IMR-90 (cell line): ENCODE measurements around the gene TNFSF13B. TPM values are rescaled to one million over a fixed set of nuclear protein-coding genes. Genes with fewer than 3 reads are reported as not detected.

Source experiments
- ATAC-seq: fragments of 200-7000 bp; cut with Tn5 transposase; 2 replicates; pipeline ENCODE4 v1.9.1; 2020; ENCODE audit warnings: low read depth, mild to moderate bottlenecking, moderate library complexity
- BruUV-seq: library from RNA; stranded (reverse); fragments of 400-500 nt; replicated peaks from 2 replicates; lab custom pipeline; 2021; lab: Mats Ljungman, UMichigan
- CTCF ChIA-PET: fragments of 300-600 bp; formaldehyde crosslinking; extraction: SDS; loops from one replicate; lab custom pipeline; 2021; ENCODE audit warnings: antibody characterized with exemption; lab: Yijun Ruan, JAX
- POLR2A ChIA-PET: fragments of 300-600 bp; sonication (Branson Sonifier 250); formaldehyde crosslinking; loops from one replicate; lab custom pipeline; 2022; ENCODE audit warnings: antibody characterized with exemption; ENCODE audit not compliant: unreplicated experiment; lab: Charles Lee
- DNase-seq: peaks from one replicate; pipeline ENCODE4 v3.0.0; 2013
- H2AFZ ChIP-seq: replicated peaks from 2 replicates; pipeline ENCODE3; 2013; ENCODE audit warnings: low read length, mild to moderate bottlenecking; ENCODE audit not compliant: poor library complexity
- H2AK5ac ChIP-seq: 2 replicates; pipeline ENCODE4 v1.6.1; 2013; ENCODE audit warnings: low read depth, low read length, inconsistent platforms
- H2AK9ac ChIP-seq: replicated peaks from 2 replicates; pipeline ENCODE3; 2013; ENCODE audit warnings: mild to moderate bottlenecking, low read depth, low read length, moderate library complexity; ENCODE audit not compliant: poor library complexity
- H2BK120ac ChIP-seq: 2 replicates; pipeline ENCODE4 v1.6.1; 2013; ENCODE audit warnings: low read depth, low read length, inconsistent platforms
- H2BK15ac ChIP-seq: 3 replicates; pipeline ENCODE4 v1.6.1; 2013; ENCODE audit warnings: low read depth, low read length, inconsistent platforms
- H2BK20ac ChIP-seq: 2 replicates; pipeline ENCODE4 v1.6.1; 2013; ENCODE audit warnings: low read depth, mild to moderate bottlenecking, inconsistent platforms, low read length, moderate library complexity
- H2BK5ac ChIP-seq: 2 replicates; pipeline ENCODE4 v1.6.1; 2013; ENCODE audit warnings: mild to moderate bottlenecking, low read depth, low read length, inconsistent platforms; ENCODE audit not compliant: poor library complexity, severe bottlenecking
- H3K14ac ChIP-seq: replicated peaks from 2 replicates; pipeline ENCODE4 v1.6.1; 2013; ENCODE audit warnings: low read depth, low read length, inconsistent platforms
- H3K18ac ChIP-seq: 2 replicates; pipeline ENCODE4 v1.6.1; 2013; ENCODE audit warnings: low read depth, low read length, control low read depth
- H3K23ac ChIP-seq: 2 replicates; pipeline ENCODE4 v1.6.1; 2013; ENCODE audit warnings: low read depth, low read length, inconsistent platforms
- H3K27ac ChIP-seq: 2 replicates; pipeline ENCODE4 v1.5.1; 2013; ENCODE audit warnings: mild to moderate bottlenecking, control low read depth, low read length; ENCODE audit not compliant: insufficient read depth
- H3K27me3 ChIP-seq: 2 replicates; pipeline ENCODE4 v1.6.1; 2013; ENCODE audit warnings: low read length; ENCODE audit not compliant: control insufficient read depth, insufficient read depth
- H3K36me3 ChIP-seq: 2 replicates; pipeline ENCODE4 v1.6.1; 2013; ENCODE audit warnings: low read length, mixed read lengths; ENCODE audit not compliant: control insufficient read depth, insufficient read depth
- H3K4ac ChIP-seq: 2 replicates; pipeline ENCODE4 v1.6.1; 2013; ENCODE audit warnings: low read depth, low read length, inconsistent platforms
- H3K4me1 ChIP-seq: 2 replicates; pipeline ENCODE4 v1.6.1; 2013; ENCODE audit warnings: low read length, mixed read lengths; ENCODE audit not compliant: control insufficient read depth, insufficient read depth
- H3K4me2 ChIP-seq: 2 replicates; pipeline ENCODE4 v1.6.1; 2013; ENCODE audit warnings: low read depth, mild to moderate bottlenecking, control low read depth, low read length, moderate library complexity
- H3K4me3 ChIP-seq: 2 replicates; pipeline ENCODE4 v1.5.1; 2013; ENCODE audit warnings: low read depth, mild to moderate bottlenecking, control low read depth, low read length, moderate library complexity; ENCODE audit not compliant: insufficient read depth
- H3K56ac ChIP-seq: 2 replicates; pipeline ENCODE4 v1.6.1; 2013; ENCODE audit warnings: low read length, inconsistent platforms; ENCODE audit not compliant: insufficient read depth; ENCODE audit errors: extremely low read depth
- H3K79me1 ChIP-seq, 2 experiments: 2 replicates each; pipeline ENCODE4 v1.6.1; 2013; ENCODE audit warnings: low read length in 2 of 2, inconsistent platforms in 1 of 2, low read depth in 1 of 2
- H3K9ac ChIP-seq: 2 replicates; pipeline ENCODE4 v1.6.1; 2013; ENCODE audit warnings: low read depth, low read length, control low read depth
- H3K9me1 ChIP-seq: 2 replicates; pipeline ENCODE4 v1.6.1; 2013; ENCODE audit warnings: low read length, inconsistent platforms; ENCODE audit not compliant: insufficient read depth
- H3K9me3 ChIP-seq: 2 replicates; pipeline ENCODE4 v1.6.1; 2013; ENCODE audit warnings: low read length; ENCODE audit not compliant: control insufficient read depth, insufficient read depth
- H4K20me1 ChIP-seq: 2 replicates; pipeline ENCODE4 v1.6.1; 2013; ENCODE audit warnings: low read length, inconsistent platforms; ENCODE audit not compliant: insufficient read depth
- H4K5ac ChIP-seq: 2 replicates; pipeline ENCODE4 v1.6.1; 2013; ENCODE audit warnings: mild to moderate bottlenecking, low read depth, low read length, control low read depth
- H4K8ac ChIP-seq, 2 experiments: 2 replicates each; pipeline ENCODE4 v1.6.1; 2013; ENCODE audit warnings: low read depth in 2 of 2, low read length in 2 of 2, control low read depth in 1 of 2, inconsistent platforms in 1 of 2
- H4K91ac ChIP-seq: 2 replicates; pipeline ENCODE4 v1.6.1; 2013; ENCODE audit warnings: low read depth, low read length, inconsistent platforms; ENCODE audit not compliant: insufficient read depth
- CEBPB ChIP-seq: IDR thresholded peaks from 2 replicates; pipeline ENCODE4 v1.6.1; 2012; ENCODE audit warnings: low read depth, low read length, improper control_type of control experiment
- CHD1 ChIP-seq: IDR thresholded peaks from 2 replicates; pipeline ENCODE4 v1.6.1; 2012; ENCODE audit warnings: low read depth, low read length, improper control_type of control experiment
- FOS ChIP-seq: fragments of 150-350 bp; IDR thresholded peaks from 2 replicates; pipeline ENCODE4 v1.6.1; 2016; ENCODE audit warnings: low read depth, low read length
- MAFK ChIP-seq: IDR thresholded peaks from 2 replicates; pipeline ENCODE4 v1.6.1; 2012; ENCODE audit warnings: low read depth, low read length, improper control_type of control experiment
- MAZ ChIP-seq: IDR thresholded peaks from 2 replicates; pipeline ENCODE4 v1.6.1; 2012; ENCODE audit warnings: low read depth, mild to moderate bottlenecking, low read length, improper control_type of control experiment, moderate library complexity, borderline replicate concordance
- MXI1 ChIP-seq: IDR thresholded peaks from 2 replicates; pipeline ENCODE4 v1.6.1; 2012; ENCODE audit warnings: low read depth, mild to moderate bottlenecking, low read length, moderate library complexity, borderline replicate concordance
- POLR2A ChIP-seq: IDR thresholded peaks from 2 replicates; pipeline ENCODE4 v1.6.1; 2012; ENCODE audit warnings: mild to moderate bottlenecking, low read depth, low read length
- RAD21 ChIP-seq: IDR thresholded peaks from 2 replicates; pipeline ENCODE4 v1.6.1; 2012; ENCODE audit warnings: low read length, improper control_type of control experiment
- RCOR1 ChIP-seq: IDR thresholded peaks from 2 replicates; pipeline ENCODE4 v1.6.1; 2012; ENCODE audit warnings: mild to moderate bottlenecking, low read length, improper control_type of control experiment; ENCODE audit not compliant: insufficient replicate concordance
- RFX5 ChIP-seq: IDR thresholded peaks from 2 replicates; pipeline ENCODE4 v1.8.0; 2012; ENCODE audit warnings: low read depth, mild to moderate bottlenecking, low read length, moderate library complexity
- SMC3 ChIP-seq: fragments of 150-350 bp; IDR thresholded peaks from 2 replicates; pipeline ENCODE4 v1.6.1; 2016; ENCODE audit warnings: low read depth, mild to moderate bottlenecking, antibody characterized with exemption, low read length, moderate library complexity
- dilution Hi-C: fragments of 300-500 bp; cut with HindIII; formaldehyde crosslinking; loops from one replicate; pipeline ENCODE4 v1.14.3; 2018; ENCODE audit warnings: low sequenced_read_pairs; ENCODE audit not compliant: unreplicated experiment
- in situ Hi-C: fragments of 300-500 bp; cut with MboI; formaldehyde crosslinking; loops from 3 replicates; pipeline ENCODE4 v1.14.3; 2019; ENCODE audit warnings: low sequenced_read_pairs, inconsistent platforms, mixed read lengths
- intact Hi-C: fragments of 100-400 bp; cut with micrococcal nuclease; formaldehyde crosslinking; loops from 2 replicates; pipeline ENCODE4 v1.10.0; 2022
- polyA plus RNA-seq, 3 experiments: library from polyadenylated mRNA; depleted of rRNA; stranded (reverse); fragments of >200 nt; gene quantifications; 2 replicates each; pipeline ENCODE4 v1.2.3, GENCODE V29; 2012; ENCODE audit warnings: low replicate concordance in 1 of 3
- total RNA-seq: library from RNA; depleted of rRNA; stranded (reverse); fragments of >200 nt; gene quantifications from 2 replicates; pipeline ENCODE4 v1.2.3, GENCODE V29; 2012
- TF ChIP-seq, protein P1 (sequence below): fragments of 150-350 bp; IDR thresholded peaks from 2 replicates; pipeline ENCODE4 v1.6.1; 2017; ENCODE audit warnings: mild to moderate bottlenecking, antibody characterized with exemption, low read length, low read depth
- TF ChIP-seq, protein P2 (sequence below): fragments of 150-350 bp; IDR thresholded peaks from 2 replicates; pipeline ENCODE4 v1.6.1; 2016; ENCODE audit warnings: low read depth, mild to moderate bottlenecking, low read length, moderate library complexity, borderline replicate concordance
- TF ChIP-seq, protein P3 (sequence below): conservative IDR thresholded peaks from 2 replicates; pipeline ENCODE4 v1.5.1; 2012; ENCODE audit warnings: mild to moderate bottlenecking, low read depth, low read length, improper control_type of control experiment

TNFSF13B gene
- total and polyA plus RNA-seq, 2 of the 4 experiments (the other 2 are of a cell fraction), result 0.29 to 0.54 TPM

DNA sequence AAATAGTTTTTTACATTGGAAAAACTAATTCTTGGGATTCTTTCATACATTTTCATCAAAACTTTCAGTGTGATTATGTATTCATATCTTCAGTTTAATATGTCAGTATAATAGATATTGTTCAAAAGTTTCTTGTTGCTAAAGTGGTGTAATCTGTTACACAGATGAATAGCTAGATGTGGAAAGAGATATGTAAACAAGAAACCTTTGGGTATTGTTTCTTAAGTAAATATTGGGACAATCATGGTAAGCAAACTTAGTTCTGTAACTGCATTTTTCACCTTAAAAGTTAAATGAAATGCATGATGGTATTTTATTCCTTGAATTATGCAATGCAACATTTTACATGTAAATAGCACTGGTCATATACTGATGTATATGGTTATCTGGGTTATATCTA is 39.1 kb upstream of the TNFSF13B start:
- ATAC-seq, result no peak
- CTCF ChIA-PET, result no interaction called here

More for the DNA sequence above, 39.1 kb upstream of the TNFSF13B start:
- no peak overlapping the region for H2AFZ ChIP-seq
- no peak overlapping the region for H3K27ac ChIP-seq
- H2BK15ac ChIP-seq, result no peak overlapping the region
- H3K4me2 ChIP-seq, result no peak overlapping the region
- H4K8ac ChIP-seq, result no peak overlapping the region
- no peaks in the 10 kb centered on the region for H3K27me3 ChIP-seq
- no peak overlapping the region for H3K4ac ChIP-seq
- no peak overlapping the region for H3K18ac ChIP-seq
- H2AK5ac ChIP-seq, result no peak overlapping the region
- in situ Hi-C loops, result no loop called here
- TF ChIP-seq CEBPB (no peak), MAFK (no peak), SMC3 (no peak), RAD21 (no peak), CHD1 (no peak), POLR2A (no peak), MXI1 (no peak), RCOR1 (no peak), FOS (no peak), MAZ (no peak), RFX5 (no peak)
- TF ChIP-seq, protein P1, sequence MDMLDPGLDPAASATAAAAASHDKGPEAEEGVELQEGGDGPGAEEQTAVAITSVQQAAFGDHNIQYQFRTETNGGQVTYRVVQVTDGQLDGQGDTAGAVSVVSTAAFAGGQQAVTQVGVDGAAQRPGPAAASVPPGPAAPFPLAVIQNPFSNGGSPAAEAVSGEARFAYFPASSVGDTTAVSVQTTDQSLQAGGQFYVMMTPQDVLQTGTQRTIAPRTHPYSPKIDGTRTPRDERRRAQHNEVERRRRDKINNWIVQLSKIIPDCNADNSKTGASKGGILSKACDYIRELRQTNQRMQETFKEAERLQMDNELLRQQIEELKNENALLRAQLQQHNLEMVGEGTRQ, result no peak
- TF ChIP-seq, protein P2, sequence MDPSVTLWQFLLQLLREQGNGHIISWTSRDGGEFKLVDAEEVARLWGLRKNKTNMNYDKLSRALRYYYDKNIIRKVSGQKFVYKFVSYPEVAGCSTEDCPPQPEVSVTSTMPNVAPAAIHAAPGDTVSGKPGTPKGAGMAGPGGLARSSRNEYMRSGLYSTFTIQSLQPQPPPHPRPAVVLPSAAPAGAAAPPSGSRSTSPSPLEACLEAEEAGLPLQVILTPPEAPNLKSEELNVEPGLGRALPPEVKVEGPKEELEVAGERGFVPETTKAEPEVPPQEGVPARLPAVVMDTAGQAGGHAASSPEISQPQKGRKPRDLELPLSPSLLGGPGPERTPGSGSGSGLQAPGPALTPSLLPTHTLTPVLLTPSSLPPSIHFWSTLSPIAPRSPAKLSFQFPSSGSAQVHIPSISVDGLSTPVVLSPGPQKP, result no peak
- TF ChIP-seq, protein P3, sequence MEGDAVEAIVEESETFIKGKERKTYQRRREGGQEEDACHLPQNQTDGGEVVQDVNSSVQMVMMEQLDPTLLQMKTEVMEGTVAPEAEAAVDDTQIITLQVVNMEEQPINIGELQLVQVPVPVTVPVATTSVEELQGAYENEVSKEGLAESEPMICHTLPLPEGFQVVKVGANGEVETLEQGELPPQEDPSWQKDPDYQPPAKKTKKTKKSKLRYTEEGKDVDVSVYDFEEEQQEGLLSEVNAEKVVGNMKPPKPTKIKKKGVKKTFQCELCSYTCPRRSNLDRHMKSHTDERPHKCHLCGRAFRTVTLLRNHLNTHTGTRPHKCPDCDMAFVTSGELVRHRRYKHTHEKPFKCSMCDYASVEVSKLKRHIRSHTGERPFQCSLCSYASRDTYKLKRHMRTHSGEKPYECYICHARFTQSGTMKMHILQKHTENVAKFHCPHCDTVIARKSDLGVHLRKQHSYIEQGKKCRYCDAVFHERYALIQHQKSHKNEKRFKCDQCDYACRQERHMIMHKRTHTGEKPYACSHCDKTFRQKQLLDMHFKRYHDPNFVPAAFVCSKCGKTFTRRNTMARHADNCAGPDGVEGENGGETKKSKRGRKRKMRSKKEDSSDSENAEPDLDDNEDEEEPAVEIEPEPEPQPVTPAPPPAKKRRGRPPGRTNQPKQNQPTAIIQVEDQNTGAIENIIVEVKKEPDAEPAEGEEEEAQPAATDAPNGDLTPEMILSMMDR, result no peak
- no peak overlapping the region for H2BK5ac ChIP-seq
- H4K5ac ChIP-seq, result no peak overlapping the region
- no peak overlapping the region for H3K4me3 ChIP-seq
- no peak overlapping the region for H2AK9ac ChIP-seq
- H3K56ac ChIP-seq, result no peak overlapping the region
- peaks cover 2% of the 10 kb centered on the region; the same call in 1 of the 2 replicates for H3K9me1 ChIP-seq
- DNase-seq, result no peak
- dilution Hi-C loops, result no loop called here
- no peaks in the 10 kb centered on the region for H3K9me3 ChIP-seq
- no peak overlapping the region for H4K91ac ChIP-seq
- BruUV-seq, result no TSS peak
- H3K36me3 ChIP-seq, result 0 out of 2 replicates have a peak, but pooled peaks cover 1% of the 10 kb centered on the region
- no peak overlapping the region for H2BK20ac ChIP-seq
- peaks cover 15 to 25% of the 10 kb centered on the region in 2 experiments for H3K79me1 ChIP-seq
- H4K20me1 ChIP-seq, result no peaks in the 10 kb centered on the region; the same call in 1 of the 2 replicates
- H3K4me1 ChIP-seq, result 0 out of 2 replicates have a peak, but pooled peaks cover 5% of the 10 kb centered on the region
- intact Hi-C loops, result no loop called here
- H2BK120ac ChIP-seq, result no peak overlapping the region
- POLR2A ChIA-PET, result no interaction called here
- H3K14ac ChIP-seq, result no peak overlapping the region
- no peak overlapping the region for H3K23ac ChIP-seq
- H3K9ac ChIP-seq, result no peak overlapping the region
